ENCODE data around the gene ABCB10. TPM values are rescaled to one million over a fixed set of nuclear protein-coding genes. Genes with fewer than 3 reads are reported as not detected.
A peak's percentile ranks its signal among the peaks of the same experiment; 100 is the strongest.

The ABCB10 gene
- total RNA-seq, 1 donor from 2014 or later: 18.3 TPM

DNA sequence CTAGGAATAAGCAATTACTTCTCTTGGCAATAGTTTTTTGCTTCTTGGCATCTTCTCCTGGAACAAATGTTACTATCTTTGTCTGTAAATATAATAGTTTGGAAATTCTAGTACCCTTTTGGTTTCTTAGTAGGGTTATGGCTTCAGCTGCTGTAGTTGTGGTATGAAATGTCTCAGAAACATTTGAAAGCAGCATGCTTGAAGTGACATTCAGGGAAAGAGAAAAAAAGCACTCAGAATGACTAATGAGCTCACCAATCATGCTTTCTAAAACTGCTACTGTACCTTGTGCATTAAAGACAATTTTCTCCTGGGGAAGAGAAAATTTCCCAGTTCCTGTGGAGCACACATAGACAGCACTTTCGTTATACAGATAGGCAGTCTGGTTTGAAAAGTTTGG lies 71.3 kb downstream of the ABCB10 start:
- no peak overlapping the region for H3K4me3 Mint-ChIP-seq (ENCODE audit: unreplicated experiment)
- H3K36me3 Mint-ChIP-seq (ENCODE audit: low read depth, unreplicated experiment): peaks cover 37% of the 10 kb centered on the region
- H3K9me3 Mint-ChIP-seq (ENCODE audit: unreplicated experiment): no peaks in the 10 kb centered on the region
- H3K4me1 Mint-ChIP-seq (ENCODE audit: unreplicated experiment): peaks cover 7% of the 10 kb centered on the region
- H3K27ac Mint-ChIP-seq (ENCODE audit: unreplicated experiment): no peak overlapping the region
- TF ChIP-seq, protein P1, sequence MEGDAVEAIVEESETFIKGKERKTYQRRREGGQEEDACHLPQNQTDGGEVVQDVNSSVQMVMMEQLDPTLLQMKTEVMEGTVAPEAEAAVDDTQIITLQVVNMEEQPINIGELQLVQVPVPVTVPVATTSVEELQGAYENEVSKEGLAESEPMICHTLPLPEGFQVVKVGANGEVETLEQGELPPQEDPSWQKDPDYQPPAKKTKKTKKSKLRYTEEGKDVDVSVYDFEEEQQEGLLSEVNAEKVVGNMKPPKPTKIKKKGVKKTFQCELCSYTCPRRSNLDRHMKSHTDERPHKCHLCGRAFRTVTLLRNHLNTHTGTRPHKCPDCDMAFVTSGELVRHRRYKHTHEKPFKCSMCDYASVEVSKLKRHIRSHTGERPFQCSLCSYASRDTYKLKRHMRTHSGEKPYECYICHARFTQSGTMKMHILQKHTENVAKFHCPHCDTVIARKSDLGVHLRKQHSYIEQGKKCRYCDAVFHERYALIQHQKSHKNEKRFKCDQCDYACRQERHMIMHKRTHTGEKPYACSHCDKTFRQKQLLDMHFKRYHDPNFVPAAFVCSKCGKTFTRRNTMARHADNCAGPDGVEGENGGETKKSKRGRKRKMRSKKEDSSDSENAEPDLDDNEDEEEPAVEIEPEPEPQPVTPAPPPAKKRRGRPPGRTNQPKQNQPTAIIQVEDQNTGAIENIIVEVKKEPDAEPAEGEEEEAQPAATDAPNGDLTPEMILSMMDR (IDR thresholded peaks at IDR 0.05; ENCODE audit: unreplicated experiment): no peak
- DNase-seq (ENCODE audit: low spot score): no peak
- no peaks in the 10 kb centered on the region for H3K27me3 Mint-ChIP-seq (ENCODE audit: unreplicated experiment)

DNA sequence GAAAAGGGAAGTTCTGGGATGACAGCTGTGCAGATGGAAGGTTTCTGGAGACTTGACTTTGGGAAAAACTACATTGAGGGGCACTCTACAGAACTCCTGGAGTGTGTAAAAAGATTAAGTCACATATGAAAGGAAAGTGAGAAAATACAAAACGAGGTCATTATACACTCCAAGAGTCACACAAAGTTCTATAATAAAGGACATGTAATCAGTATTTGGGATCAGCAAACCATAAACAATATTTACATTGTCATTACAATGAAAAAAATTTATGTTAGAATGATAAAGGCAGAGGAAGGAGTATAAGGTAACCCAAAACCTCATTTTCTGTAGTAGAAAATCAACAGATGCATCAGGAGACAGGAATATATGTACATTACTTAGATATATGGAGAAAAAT lies 73.2 kb downstream of the ABCB10 start:
- peaks cover 37% of the 10 kb centered on the region for H3K36me3 Mint-ChIP-seq (ENCODE audit: low read depth, unreplicated experiment)
- H3K27me3 Mint-ChIP-seq (ENCODE audit: unreplicated experiment): no peaks in the 10 kb centered on the region
- no peak for DNase-seq (ENCODE audit: low spot score)
- peaks cover 14% of the 10 kb centered on the region for H3K4me1 Mint-ChIP-seq (ENCODE audit: unreplicated experiment)
- H3K4me3 Mint-ChIP-seq (ENCODE audit: unreplicated experiment): peak overlapping the region; percentile 19
- peak overlapping the region; percentile 32 for H3K27ac Mint-ChIP-seq (ENCODE audit: unreplicated experiment)
- TF ChIP-seq, protein P1 (IDR thresholded peaks at IDR 0.05; ENCODE audit: unreplicated experiment): no peak
- no peaks in the 10 kb centered on the region for H3K9me3 Mint-ChIP-seq (ENCODE audit: unreplicated experiment)

DNA sequence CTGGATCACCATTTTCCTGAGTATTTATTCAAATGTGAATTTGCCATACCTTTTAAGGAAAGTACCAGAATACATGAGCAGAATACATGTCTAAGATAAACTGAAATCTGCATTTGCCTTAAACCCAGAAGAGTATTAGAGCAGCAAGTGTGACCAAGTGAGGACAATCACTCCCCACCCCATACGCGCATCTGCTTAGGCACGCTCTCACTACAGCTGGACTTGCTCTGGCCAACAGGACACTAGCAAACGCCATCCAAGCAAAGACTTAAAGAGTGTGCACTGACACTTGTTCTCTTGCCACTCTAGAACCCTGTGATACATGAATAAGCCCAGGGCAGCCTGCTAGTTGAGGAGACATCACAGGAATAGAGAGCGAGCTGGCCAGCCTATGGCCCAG lies 76.0 kb downstream of the ABCB10 start:
- Mint-ChIP-seq H3K27ac (ENCODE audit: unreplicated experiment) (no peak overlapping the region), H3K4me1 (ENCODE audit: unreplicated experiment) (peaks cover 29% of the 10 kb centered on the region), H3K4me3 (ENCODE audit: unreplicated experiment) (no peak overlapping the region), H3K9me3 (ENCODE audit: unreplicated experiment) (no peaks in the 10 kb centered on the region), H3K27me3 (ENCODE audit: unreplicated experiment) (peaks cover 3% of the 10 kb centered on the region), H3K36me3 (ENCODE audit: low read depth, unreplicated experiment) (peaks cover 35% of the 10 kb centered on the region)
- TF ChIP-seq, protein P1 (IDR thresholded peaks at IDR 0.05; ENCODE audit: unreplicated experiment): no peak
- no peak for DNase-seq (ENCODE audit: low spot score)

DNA sequence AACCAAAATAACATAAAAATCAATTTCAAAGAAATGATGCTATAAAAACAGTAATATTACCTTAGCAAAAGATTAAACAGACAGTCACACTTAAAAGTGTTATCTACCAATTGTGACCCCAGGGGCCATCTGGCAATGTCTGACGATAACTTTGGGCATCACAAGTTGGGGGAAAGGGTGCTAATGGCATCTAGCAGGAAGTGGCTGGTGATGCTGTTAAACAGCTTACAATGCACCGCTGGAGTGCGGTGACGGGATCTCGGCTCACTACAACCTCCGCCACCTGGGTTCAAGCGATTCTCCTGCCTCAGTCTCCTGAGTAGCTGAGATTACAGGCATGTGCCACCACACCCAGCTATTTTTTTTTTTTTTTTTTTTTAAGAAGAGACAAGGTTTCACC lies 78.0 kb downstream of the ABCB10 start:
- peak overlapping the region; percentile 65 for H3K27ac Mint-ChIP-seq (ENCODE audit: unreplicated experiment)
- H3K4me3 Mint-ChIP-seq (ENCODE audit: unreplicated experiment): no peak overlapping the region

DNA sequence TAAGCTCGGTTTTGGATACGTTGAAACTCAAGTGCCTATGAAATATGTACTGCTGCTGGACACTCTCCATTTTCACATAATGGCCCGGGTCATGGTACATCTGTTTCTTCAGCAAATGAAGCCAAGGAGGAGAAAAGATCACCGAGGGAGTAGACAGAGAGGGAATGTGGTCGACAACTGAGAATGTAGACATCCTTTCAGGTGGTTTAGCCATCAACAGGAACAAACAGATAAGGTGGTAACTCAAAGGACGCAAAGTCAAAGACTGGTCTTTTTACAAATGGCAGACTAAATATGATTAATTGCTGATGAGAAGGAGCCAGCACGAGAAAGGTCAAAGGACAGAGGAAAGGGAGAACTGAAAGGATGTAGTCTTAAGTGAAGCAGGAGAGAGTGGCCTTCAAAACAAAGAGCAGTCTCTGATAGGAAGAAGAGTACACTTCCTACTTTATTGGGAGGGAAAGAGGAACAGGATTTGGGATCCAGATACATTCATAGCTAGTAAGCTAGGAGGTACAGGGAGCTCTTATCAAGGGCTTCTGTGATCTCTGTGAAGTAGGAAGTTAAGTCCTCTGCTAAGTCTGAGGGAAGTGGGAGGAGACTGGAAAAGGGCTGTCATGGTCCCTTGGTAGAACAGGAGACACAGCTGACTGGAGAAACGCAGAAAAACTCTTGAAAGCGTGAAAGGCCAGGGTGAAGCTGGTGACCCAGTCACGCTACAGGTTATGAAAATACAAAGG lies 78.7 kb downstream of the ABCB10 start:
- TF ChIP-seq, protein P1 (IDR thresholded peaks at IDR 0.05; ENCODE audit: unreplicated experiment): no peak

More for the DNA sequence above, 78.0 kb downstream of the ABCB10 start:
- H3K36me3 Mint-ChIP-seq (ENCODE audit: low read depth, unreplicated experiment): peaks cover 24% of the 10 kb centered on the region
- H3K9me3 Mint-ChIP-seq (ENCODE audit: unreplicated experiment): no peaks in the 10 kb centered on the region
- peaks cover 3% of the 10 kb centered on the region for H3K27me3 Mint-ChIP-seq (ENCODE audit: unreplicated experiment)
- peaks cover 28% of the 10 kb centered on the region for H3K4me1 Mint-ChIP-seq (ENCODE audit: unreplicated experiment)
- DNase-seq (ENCODE audit: low spot score): no peak
- TF ChIP-seq, protein P1 (IDR thresholded peaks at IDR 0.05; ENCODE audit: unreplicated experiment): no peak

More for the DNA sequence above, 78.7 kb downstream of the ABCB10 start:
- Mint-ChIP-seq H3K27me3 (ENCODE audit: unreplicated experiment) (peaks cover 3% of the 10 kb centered on the region), H3K27ac (ENCODE audit: unreplicated experiment) (peak overlapping the region; percentile 65), H3K4me3 (ENCODE audit: unreplicated experiment) (peak overlapping the region; percentile 24), H3K9me3 (ENCODE audit: unreplicated experiment) (no peaks in the 10 kb centered on the region), H3K4me1 (ENCODE audit: unreplicated experiment) (peaks cover 21% of the 10 kb centered on the region), H3K36me3 (ENCODE audit: low read depth, unreplicated experiment) (peaks cover 24% of the 10 kb centered on the region)
- no peak for DNase-seq (ENCODE audit: low spot score)

Measured in endothelial cell (in vitro differentiated cells).